Activated naive CD4-positive, alpha-beta T cell treated with anti-CD3 and anti-CD28 coated beads, Interleukin-2, amount 10 ng/mL, durations not matched to agents 7 days and 5 days (primary cell): ENCODE results near the gene DBF4B.
A peak's percentile ranks its signal among the peaks of the same experiment; 100 is the strongest.
"Not testable (repeated sequence)": the region's sequence is repeated elsewhere in the genome, so short reads cannot be mapped to it uniquely, and the experiment has no call there.

ENCODE experiments used
- CTCF ChIA-PET: fragments of 350-600 bp; sonication (Branson Sonifier 250); formaldehyde crosslinking; loops from one replicate; lab custom pipeline; 2021; ENCODE audit warnings: antibody characterized with exemption; lab: Charles Lee
- DNase-seq: peaks from one replicate; pipeline ENCODE4 v3.0.0-alpha.2; 2020
- H3K27ac Mint-ChIP-seq: one replicate; pipeline ENCODE4 v1.8.0; 2021; ENCODE audit warnings: mild to moderate bottlenecking, moderate library complexity, mixed read lengths
- H3K27me3 Mint-ChIP-seq: one replicate; pipeline ENCODE4 v1.8.0; 2021; ENCODE audit warnings: mild to moderate bottlenecking, mixed read lengths
- H3K36me3 Mint-ChIP-seq: one replicate; pipeline ENCODE4 v1.8.0; 2021; ENCODE audit warnings: mixed read lengths
- H3K4me1 Mint-ChIP-seq: one replicate; pipeline ENCODE4 v1.8.0; 2021; ENCODE audit warnings: mixed read lengths
- H3K4me3 Mint-ChIP-seq: one replicate; pipeline ENCODE4 v1.8.0; 2021; ENCODE audit warnings: mild to moderate bottlenecking, moderate library complexity, mixed read lengths
- H3K9me3 Mint-ChIP-seq: one replicate; pipeline ENCODE4 v1.8.0; 2021; ENCODE audit warnings: mixed read lengths

The DBF4B gene

GRCh38 chr17:44747566-44747965 lies 39.1 kb downstream of the DBF4B start:
- CTCF ChIA-PET: no interaction called here
- no peak for DNase-seq
- Mint-ChIP-seq H3K27me3 (no peaks in the 10 kb centered on the region), H3K27ac (no peak overlapping the region), H3K36me3 (peaks cover 11% of the 10 kb centered on the region), H3K9me3 (no peaks in the 10 kb centered on the region), H3K4me3 (no peak overlapping the region), H3K4me1 (no peaks in the 10 kb centered on the region)

- no peak for DNase-seq
- no peaks in the 10 kb centered on the region for H3K27me3 Mint-ChIP-seq
- CTCF ChIA-PET: no interaction called here
- H3K36me3 Mint-ChIP-seq: peaks cover 7% of the 10 kb centered on the region
- H3K4me1 Mint-ChIP-seq: no peaks in the 10 kb centered on the region
- H3K9me3 Mint-ChIP-seq: no peaks in the 10 kb centered on the region
- no peak overlapping the region for H3K27ac Mint-ChIP-seq
- no peak overlapping the region for H3K4me3 Mint-ChIP-seq
Measured at GRCh38 chr17:44749076-44749979, 40.9 kb downstream of the DBF4B start.

- DNase-seq: no peak
- H3K4me1 Mint-ChIP-seq: no peaks in the 10 kb centered on the region
- no peaks in the 10 kb centered on the region for H3K9me3 Mint-ChIP-seq
- H3K27ac Mint-ChIP-seq: no peak overlapping the region
- H3K36me3 Mint-ChIP-seq: peaks cover 7% of the 10 kb centered on the region
- CTCF ChIA-PET: no interaction called here
- no peak overlapping the region for H3K4me3 Mint-ChIP-seq
- peaks cover 1% of the 10 kb centered on the region for H3K27me3 Mint-ChIP-seq
Measured at GRCh38 chr17:44749980-44750318, 41.5 kb downstream of the DBF4B start.

GRCh38 chr17:44751331-44751730 lies 42.9 kb downstream of the DBF4B start:
- H3K4me3 Mint-ChIP-seq: no peak overlapping the region
- peaks cover 13% of the 10 kb centered on the region for H3K27me3 Mint-ChIP-seq
- CTCF ChIA-PET: no interaction called here
- H3K4me1 Mint-ChIP-seq: no peaks in the 10 kb centered on the region
- H3K36me3 Mint-ChIP-seq: peaks cover 7% of the 10 kb centered on the region
- H3K27ac Mint-ChIP-seq: no peak overlapping the region
- H3K9me3 Mint-ChIP-seq: no peaks in the 10 kb centered on the region
- DNase-seq: no peak

GRCh38 chr17:44751806-44752205 lies 43.3 kb downstream of the DBF4B start:
- Mint-ChIP-seq H3K4me3 (no peak overlapping the region), H3K36me3 (peaks cover 7% of the 10 kb centered on the region), H3K4me1 (no peaks in the 10 kb centered on the region), H3K27me3 (peaks cover 17% of the 10 kb centered on the region), H3K27ac (no peak overlapping the region), H3K9me3 (no peaks in the 10 kb centered on the region)
- CTCF ChIA-PET: no interaction called here
- no peak for DNase-seq

- H3K4me3 Mint-ChIP-seq: no peak overlapping the region
- no peaks in the 10 kb centered on the region for H3K4me1 Mint-ChIP-seq
- H3K36me3 Mint-ChIP-seq: peaks cover 7% of the 10 kb centered on the region
- no peak for DNase-seq
- no peaks in the 10 kb centered on the region for H3K9me3 Mint-ChIP-seq
- CTCF ChIA-PET: no interaction called here
- no peak overlapping the region for H3K27ac Mint-ChIP-seq
- peaks cover 31% of the 10 kb centered on the region for H3K27me3 Mint-ChIP-seq
Measured at GRCh38 chr17:44752953-44753861, 44.7 kb downstream of the DBF4B start.

GRCh38 chr17:44754276-44754675 lies 45.8 kb downstream of the DBF4B start:
- Mint-ChIP-seq H3K36me3 (peaks cover 7% of the 10 kb centered on the region), H3K9me3 (no peaks in the 10 kb centered on the region), H3K27me3 (peaks cover 39% of the 10 kb centered on the region), H3K4me3 (no peak overlapping the region), H3K4me1 (no peaks in the 10 kb centered on the region), H3K27ac (no peak overlapping the region)
- CTCF ChIA-PET: no interaction called here
- no peak for DNase-seq

GRCh38 chr17:44755180-44755579 lies 46.7 kb downstream of the DBF4B start:
- not testable (repeated sequence) for H3K27ac Mint-ChIP-seq

GRCh38 chr17:44757045-44757917 lies 48.8 kb downstream of the DBF4B start:
- H3K4me1 Mint-ChIP-seq: no peaks in the 10 kb centered on the region
- DNase-seq: no peak
- H3K27ac Mint-ChIP-seq: no peak overlapping the region
- H3K9me3 Mint-ChIP-seq: no peaks in the 10 kb centered on the region
- H3K27me3 Mint-ChIP-seq: peaks cover 69% of the 10 kb centered on the region
- H3K36me3 Mint-ChIP-seq: no peaks in the 10 kb centered on the region
- no peak overlapping the region for H3K4me3 Mint-ChIP-seq
- CTCF ChIA-PET: interaction anchor here (0.7 kb wide), 1 partner anchor 17 kb away, joined by 4 read pairs; no protein-coding TSS in a partner anchor

More at GRCh38 chr17:44755180-44755579, 46.7 kb downstream of the DBF4B start:
- H3K36me3 Mint-ChIP-seq, H3K4me3 Mint-ChIP-seq, H3K4me1 Mint-ChIP-seq, CTCF ChIA-PET, H3K9me3 Mint-ChIP-seq, DNase-seq: not testable (repeated sequence)
- H3K27me3 Mint-ChIP-seq: peaks cover 48% of the 10 kb centered on the region

- peak overlapping the region; percentile 31 for H3K4me3 Mint-ChIP-seq
- no peak overlapping the region for H3K27ac Mint-ChIP-seq
- CTCF ChIA-PET: interaction anchor here (0.7 kb wide), 1 partner anchor 16 kb away, joined by 4 read pairs; no protein-coding TSS in a partner anchor
- no peaks in the 10 kb centered on the region for H3K9me3 Mint-ChIP-seq
- H3K27me3 Mint-ChIP-seq: peaks cover 76% of the 10 kb centered on the region
- no peaks in the 10 kb centered on the region for H3K4me1 Mint-ChIP-seq
- no peaks in the 10 kb centered on the region for H3K36me3 Mint-ChIP-seq
- no peak for DNase-seq
Measured at GRCh38 chr17:44757918-44758413, 49.5 kb downstream of the DBF4B start.

GRCh38 chr17:44758414-44759085 lies 50.1 kb downstream of the DBF4B start, which contains the start of gene ADAM11:
ADAM11 (plus strand) TSS chr17:44758988; CDS start chr17:44759200, 212 bp downstream.
- peak; percentile 33 for DNase-seq
- H3K36me3 Mint-ChIP-seq: no peaks in the 10 kb centered on the region
- H3K27me3 Mint-ChIP-seq: peaks cover 80% of the 10 kb centered on the region
- H3K9me3 Mint-ChIP-seq: no peaks in the 10 kb centered on the region
- CTCF ChIA-PET: no interaction called here
- no peaks in the 10 kb centered on the region for H3K4me1 Mint-ChIP-seq
- H3K4me3 Mint-ChIP-seq: peak within 1 kb of the TSS; percentile 31
- H3K27ac Mint-ChIP-seq: no peak within 1 kb of the TSS

- Mint-ChIP-seq H3K4me3 (no peak overlapping the region), H3K27me3 (peaks cover 88% of the 10 kb centered on the region), H3K9me3 (no peaks in the 10 kb centered on the region)
Measured at GRCh38 chr17:44759086-44759915, 50.8 kb downstream of the DBF4B start.

More at GRCh38 chr17:44759086-44759915, 50.8 kb downstream of the DBF4B start:
- no peaks in the 10 kb centered on the region for H3K4me1 Mint-ChIP-seq
- no peak overlapping the region for H3K27ac Mint-ChIP-seq
- no peak for DNase-seq
- CTCF ChIA-PET: interaction anchor here (0.6 to 1.2 kb wide), 2 partner anchors 16 to 120 kb away, joined by 3 to 5 read pairs; no protein-coding TSS in a partner anchor
- H3K36me3 Mint-ChIP-seq: no peaks in the 10 kb centered on the region
